HFF-Myc (cell line): ENCODE results near the gene TRAPPC8.
A peak's percentile ranks its signal among the peaks of the same experiment; 100 is the strongest.
"Not testable (repeated sequence)": the region's sequence is repeated elsewhere in the genome, so short reads cannot be mapped to it uniquely, and the experiment has no call there.

Source experiments
- DNase-seq: peaks from one replicate; pipeline ENCODE4 v3.0.0-alpha.2; 2011; ENCODE audit warnings: low read depth; ENCODE audit errors: extremely low read depth
- H3K4me3 ChIP-seq: replicated peaks from 2 replicates; pipeline ENCODE4 v1.5.1; 2011; ENCODE audit warnings: low read depth, mild to moderate bottlenecking, control low read depth, low read length
- TF ChIP-seq, protein P1 (sequence below): IDR thresholded peaks from 2 replicates; pipeline ENCODE4 v1.5.1; 2012; ENCODE audit warnings: mild to moderate bottlenecking, low read depth, low read length, control low read depth; ENCODE audit errors: missing control alignments

The TRAPPC8 gene

DNA sequence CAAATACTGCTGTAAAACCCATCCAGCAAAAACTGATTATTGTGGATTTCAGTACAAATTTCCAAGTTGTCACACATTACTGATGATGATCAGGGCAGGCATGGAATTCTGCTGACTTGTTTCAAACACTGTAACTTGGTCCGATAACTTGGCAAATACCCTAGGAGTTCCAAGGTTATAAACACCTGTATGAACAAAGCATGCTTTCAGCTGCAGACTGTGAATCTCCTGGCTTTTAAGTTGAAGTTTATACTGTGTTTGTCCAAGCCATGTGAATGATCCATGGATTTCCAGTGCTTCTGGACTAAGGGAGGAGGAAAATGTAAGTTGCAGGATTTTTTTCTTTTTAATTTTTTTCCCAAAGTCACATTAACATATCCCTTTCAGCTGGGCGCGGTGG is 112.2 kb downstream of the TRAPPC8 start:
- TF ChIP-seq, protein P1, sequence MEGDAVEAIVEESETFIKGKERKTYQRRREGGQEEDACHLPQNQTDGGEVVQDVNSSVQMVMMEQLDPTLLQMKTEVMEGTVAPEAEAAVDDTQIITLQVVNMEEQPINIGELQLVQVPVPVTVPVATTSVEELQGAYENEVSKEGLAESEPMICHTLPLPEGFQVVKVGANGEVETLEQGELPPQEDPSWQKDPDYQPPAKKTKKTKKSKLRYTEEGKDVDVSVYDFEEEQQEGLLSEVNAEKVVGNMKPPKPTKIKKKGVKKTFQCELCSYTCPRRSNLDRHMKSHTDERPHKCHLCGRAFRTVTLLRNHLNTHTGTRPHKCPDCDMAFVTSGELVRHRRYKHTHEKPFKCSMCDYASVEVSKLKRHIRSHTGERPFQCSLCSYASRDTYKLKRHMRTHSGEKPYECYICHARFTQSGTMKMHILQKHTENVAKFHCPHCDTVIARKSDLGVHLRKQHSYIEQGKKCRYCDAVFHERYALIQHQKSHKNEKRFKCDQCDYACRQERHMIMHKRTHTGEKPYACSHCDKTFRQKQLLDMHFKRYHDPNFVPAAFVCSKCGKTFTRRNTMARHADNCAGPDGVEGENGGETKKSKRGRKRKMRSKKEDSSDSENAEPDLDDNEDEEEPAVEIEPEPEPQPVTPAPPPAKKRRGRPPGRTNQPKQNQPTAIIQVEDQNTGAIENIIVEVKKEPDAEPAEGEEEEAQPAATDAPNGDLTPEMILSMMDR, result no peak
- DNase-seq, result no peak
- no peak overlapping the region for H3K4me3 ChIP-seq

DNA sequence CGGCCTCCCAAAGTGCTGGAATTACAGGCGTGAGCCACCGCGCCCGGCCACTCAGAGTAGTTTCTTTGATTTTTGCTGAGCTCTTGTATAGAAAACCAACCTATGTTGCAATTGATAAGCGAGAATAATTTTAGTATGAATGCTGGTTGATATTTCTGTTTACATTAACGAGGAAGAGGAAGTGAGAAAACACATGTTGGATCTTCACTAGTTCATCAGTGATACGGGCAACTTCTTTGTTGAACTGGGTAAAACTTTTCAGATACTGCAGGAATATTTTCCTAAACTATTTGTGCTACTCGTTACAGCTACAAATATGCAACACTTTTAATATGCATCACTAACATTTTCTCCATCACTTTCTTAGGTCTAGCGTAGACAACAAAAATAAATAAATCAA is 114.3 kb downstream of the TRAPPC8 start:
- TF ChIP-seq, protein P1, result no peak
- H3K4me3 ChIP-seq, result no peak overlapping the region
- no peak for DNase-seq

DNA sequence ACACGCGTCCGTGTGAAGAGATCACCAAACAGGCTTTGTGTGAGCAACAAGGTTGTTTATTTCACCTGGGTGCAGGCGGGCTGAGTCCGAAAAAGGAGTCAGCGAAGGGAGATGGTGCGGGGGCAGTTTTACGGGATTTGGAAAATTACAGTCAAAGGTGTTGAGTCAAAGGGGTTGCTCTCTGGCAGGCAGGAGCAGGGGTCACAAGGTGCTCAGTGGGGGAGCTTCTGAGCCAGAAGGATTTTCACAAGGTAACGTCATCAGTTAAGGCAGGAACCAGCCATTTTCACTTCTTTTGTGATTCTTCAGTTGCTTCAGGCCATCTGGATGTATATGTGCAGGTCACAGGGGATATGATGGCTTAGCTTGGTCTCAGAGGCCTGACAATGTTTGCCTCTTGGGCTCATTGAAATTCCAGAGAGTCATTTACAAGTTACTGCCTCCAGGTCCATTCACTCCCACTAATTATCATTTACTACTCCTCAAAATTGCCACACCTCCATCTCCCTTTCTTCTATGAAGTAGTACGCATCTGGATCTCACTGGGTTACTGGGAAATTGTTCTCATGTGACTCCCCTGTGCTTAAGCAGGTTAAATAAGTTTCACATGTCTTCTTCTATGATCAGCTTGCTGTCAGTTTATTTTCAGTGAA is 116.1 kb downstream of the TRAPPC8 start:
- DNase-seq, H3K4me3 ChIP-seq: not testable (repeated sequence)

DNA sequence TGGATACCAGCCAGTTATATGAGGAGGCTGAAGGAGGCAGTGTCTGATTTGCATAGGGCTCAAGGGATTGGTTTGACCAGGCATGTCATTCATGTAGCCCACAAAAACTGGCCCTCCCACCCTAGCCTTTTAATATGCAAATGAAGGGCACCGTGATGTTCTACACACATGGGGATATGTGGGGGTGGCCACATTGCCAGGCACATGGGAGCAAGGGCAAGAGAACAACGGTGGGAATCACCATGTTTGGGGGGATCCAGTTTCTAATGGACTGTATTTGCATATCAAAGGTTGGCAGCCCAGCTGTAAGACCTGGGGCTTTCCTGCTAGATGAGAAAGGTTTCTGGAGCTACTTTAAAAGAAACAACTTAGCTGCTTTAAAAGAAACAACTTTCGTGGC is 117.2 kb downstream of the TRAPPC8 start:
- H3K4me3 ChIP-seq, result no peak overlapping the region

DNA sequence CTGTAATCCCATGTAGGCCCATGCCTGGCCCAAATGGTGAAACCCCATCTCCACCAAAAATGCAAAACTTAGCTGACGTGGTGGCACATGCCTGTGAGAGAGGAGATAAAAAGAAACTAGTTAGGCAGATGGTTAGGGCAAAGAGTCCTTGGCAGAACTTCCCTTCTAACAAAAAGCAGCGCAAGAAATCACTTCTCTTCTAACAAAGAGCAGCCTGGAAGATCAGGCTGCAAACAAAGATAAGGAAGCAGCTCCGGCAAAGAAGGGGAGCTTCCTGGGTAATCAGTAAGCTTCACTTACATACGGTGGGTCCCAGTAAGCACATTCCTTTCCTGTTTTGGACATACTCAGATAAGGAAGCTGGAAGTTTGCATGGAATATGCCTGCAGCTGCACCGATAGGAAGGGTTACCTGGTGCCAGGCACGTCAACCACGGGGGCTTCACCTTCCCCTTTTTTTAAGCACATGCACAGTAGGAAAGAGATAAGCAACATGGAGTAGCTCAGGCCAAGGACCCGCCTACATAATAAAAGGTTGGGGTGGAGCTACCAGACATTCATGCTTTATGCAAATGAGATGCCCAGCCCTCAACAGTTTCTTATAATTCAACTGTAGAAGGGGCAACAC is 121.3 kb downstream of the TRAPPC8 start:
- DNase-seq, result no peak
- no peak overlapping the region for H3K4me3 ChIP-seq
- TF ChIP-seq, protein P1, result no peak

More for the DNA sequence above, 117.2 kb downstream of the TRAPPC8 start:
- no peak for DNase-seq
- TF ChIP-seq, protein P1, result no peak

DNA sequence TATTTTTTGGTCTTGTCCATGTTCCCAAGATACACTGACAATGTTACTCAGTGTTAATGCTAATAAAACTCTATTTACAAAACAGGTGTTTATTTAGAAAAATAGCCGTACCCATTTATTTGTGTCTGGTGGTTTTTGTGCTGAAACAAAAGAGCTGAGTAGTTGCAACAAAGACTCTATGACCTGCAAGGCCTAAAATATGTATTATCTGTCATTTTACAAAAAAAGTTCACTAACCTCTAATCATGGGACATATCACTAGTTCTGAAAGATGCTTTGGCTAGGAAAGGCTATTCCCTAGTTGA is 123.1 kb downstream of the TRAPPC8 start:
- no peak for DNase-seq
- TF ChIP-seq, protein P1, result no peak
- H3K4me3 ChIP-seq, result no peak overlapping the region

DNA sequence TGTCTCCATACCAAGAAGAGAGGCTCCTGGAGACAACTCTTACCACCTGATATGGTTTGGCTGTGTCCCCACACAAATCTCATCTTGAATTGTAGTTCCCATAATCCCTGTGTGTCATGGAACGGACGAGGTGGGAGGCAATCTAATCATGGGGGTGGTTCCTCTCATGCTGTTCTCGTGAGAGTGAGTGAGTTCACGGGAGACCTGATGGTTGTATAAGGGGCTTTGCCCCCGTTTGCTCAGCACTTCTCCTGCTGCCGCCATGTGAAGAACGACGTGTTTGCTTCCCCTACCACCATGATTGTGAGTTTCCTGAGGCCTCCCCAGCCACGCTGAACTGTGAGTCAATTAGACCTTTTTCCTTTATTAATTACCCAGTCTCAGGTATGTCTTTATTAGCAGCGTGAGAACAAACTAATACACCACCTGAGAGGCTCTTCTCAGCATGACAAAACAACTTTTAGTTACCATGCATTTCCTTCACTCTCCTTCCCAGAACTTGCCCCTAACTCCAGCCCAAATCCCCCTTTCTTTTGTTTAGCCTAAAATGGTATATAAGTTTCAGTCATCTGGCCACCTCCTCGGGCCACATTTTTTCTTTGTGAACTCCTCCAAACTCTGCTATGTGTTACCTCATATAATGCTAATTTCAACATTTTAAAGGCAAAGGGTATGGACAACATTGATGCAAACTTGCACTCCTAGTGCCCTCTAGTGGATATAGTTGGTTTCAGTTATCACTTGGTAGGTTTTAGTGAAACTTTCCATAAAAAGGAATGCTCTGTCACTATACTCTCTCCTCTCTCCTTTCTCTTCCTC is 123.6 kb downstream of the TRAPPC8 start:
- no peak overlapping the region for H3K4me3 ChIP-seq
- peak; percentile 31 for DNase-seq
- TF ChIP-seq, protein P1, result peak; percentile 62
